GM12864 (cell line): ENCODE measurements around the gene USP30.

Experiments
- DNase-seq: peaks from one replicate; pipeline ENCODE4 v3.0.0-alpha.2; 2011; ENCODE audit warnings: low read depth
- H3K4me3 ChIP-seq: 2 replicates; pipeline ENCODE4 v1.5.1; 2011; ENCODE audit warnings: mild to moderate bottlenecking, low read depth, low read length, control low read depth
- CTCF ChIP-seq: IDR thresholded peaks from 2 replicates; pipeline ENCODE4 v1.5.1; 2011; ENCODE audit warnings: low read depth, mild to moderate bottlenecking, moderate library complexity, low read length, control low read depth, inconsistent platforms; ENCODE audit errors: missing control alignments

Gene USP30

GRCh38 chr12:109098651-109099050 is 46.3 kb downstream of the USP30 start:
- H3K4me3 ChIP-seq, result peak overlapping the region; percentile 90
- DNase-seq, result no peak
- TF ChIP-seq CTCF, result no peak

DNA sequence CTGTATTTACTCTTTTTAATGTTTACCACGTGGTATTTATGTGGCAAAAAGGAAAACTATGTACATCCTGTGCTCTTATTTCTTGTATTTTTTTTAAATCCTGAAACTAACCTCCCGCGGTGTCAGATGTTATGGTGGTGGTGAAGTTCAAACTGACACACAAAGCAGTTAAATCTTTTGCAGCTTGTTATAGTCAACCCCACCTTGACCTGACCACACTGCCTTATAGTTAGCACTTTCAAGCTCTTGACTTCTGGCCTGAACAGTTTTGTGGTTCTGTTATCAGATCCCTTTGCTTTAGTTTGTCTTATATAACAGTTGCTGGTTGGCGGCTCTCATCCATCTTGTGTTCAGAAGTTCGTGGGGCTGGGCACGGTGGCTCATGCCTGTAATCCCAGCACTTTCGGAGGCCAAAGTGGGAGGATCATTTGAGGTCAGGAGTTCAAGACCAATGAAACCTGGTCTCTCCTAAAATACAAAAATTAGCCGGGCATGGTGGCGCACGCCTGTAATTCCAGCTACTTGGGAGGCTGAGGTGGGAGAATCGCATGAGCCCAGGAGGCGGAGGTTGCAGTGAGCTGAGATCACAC is 47.1 kb downstream of the USP30 start:
- TF ChIP-seq CTCF, result no peak
- H3K4me3 ChIP-seq, result no peak overlapping the region
- no peak for DNase-seq

DNA sequence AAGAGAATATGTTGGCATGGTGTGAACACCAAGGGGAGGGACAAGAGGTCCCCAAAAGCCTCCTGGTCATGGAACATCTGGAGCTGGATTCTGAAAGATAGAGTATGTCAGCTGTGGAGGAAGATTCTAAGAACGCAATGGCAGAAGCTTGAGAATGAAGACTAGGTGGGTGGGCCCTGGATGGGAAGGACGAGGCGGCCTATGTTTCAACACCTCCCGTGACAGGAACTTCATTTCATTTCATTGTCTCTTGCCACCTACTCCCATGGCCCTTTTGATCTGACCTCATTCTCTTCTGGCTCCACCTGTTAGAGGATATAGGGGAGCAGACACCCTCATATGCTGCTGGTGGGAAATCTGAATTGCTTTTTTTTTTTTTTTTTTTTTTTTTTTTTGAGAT is 48.4 kb downstream of the USP30 start:
- H3K4me3 ChIP-seq, result no peak overlapping the region
- no peak for DNase-seq
- no peak for TF ChIP-seq CTCF

- no peak overlapping the region for H3K4me3 ChIP-seq
- no peak for TF ChIP-seq CTCF
These were observed 50.1 kb downstream of the USP30 start for GRCh38 chr12:109102491-109102890.

DNA sequence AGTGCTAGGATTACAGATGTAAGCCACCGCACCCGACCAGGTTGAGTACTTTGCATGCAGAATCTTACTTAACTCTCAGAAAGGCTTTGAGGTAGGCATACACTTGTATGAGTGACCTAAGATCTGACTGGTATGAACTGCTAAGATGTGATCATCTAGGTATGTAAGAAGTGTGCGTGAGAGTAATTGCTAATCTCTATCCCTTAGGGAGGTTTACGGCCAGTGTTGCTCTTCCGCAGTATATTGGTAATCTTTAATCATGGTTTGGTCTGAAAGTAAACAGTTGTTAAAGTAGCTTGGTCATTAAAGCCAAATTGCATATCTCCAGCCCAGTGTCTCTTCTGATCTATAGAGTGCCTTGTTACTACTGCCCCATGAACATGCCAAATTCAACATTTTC is 52.8 kb downstream of the USP30 start:
- no peak overlapping the region for H3K4me3 ChIP-seq
- TF ChIP-seq CTCF, result no peak
- no peak for DNase-seq

More at GRCh38 chr12:109102491-109102890, 50.1 kb downstream of the USP30 start:
- DNase-seq, result no peak

DNA sequence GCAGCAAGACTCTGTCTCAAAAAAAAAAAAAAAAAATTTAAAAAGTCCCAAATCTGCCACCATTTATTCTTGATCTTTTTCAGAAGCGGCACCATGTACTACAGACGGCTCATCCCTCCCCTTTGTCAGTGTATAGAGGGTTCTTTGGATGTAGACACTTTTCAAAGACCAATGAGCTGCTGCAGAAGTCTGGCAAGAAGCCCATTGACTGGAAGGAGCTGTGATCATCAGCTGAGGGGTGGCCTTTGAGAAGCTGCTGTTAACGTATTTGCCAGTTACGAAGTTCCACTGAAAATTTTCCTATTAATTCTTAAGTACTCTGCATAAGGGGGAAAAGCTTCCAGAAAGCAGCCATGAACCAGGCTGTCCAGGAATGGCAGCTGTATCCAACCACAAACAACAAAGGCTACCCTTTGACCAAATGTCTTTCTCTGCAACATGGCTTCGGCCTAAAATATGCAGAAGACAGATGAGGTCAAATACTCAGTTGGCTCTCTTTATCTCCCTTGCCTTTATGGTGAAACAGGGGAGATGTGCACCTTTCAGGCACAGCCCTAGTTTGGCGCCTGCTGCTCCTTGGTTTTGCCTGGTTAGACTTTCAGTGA is 57.5 kb downstream of the USP30 start:
- no peak overlapping the region for H3K4me3 ChIP-seq
- TF ChIP-seq CTCF, result no peak
- DNase-seq, result no peak

DNA sequence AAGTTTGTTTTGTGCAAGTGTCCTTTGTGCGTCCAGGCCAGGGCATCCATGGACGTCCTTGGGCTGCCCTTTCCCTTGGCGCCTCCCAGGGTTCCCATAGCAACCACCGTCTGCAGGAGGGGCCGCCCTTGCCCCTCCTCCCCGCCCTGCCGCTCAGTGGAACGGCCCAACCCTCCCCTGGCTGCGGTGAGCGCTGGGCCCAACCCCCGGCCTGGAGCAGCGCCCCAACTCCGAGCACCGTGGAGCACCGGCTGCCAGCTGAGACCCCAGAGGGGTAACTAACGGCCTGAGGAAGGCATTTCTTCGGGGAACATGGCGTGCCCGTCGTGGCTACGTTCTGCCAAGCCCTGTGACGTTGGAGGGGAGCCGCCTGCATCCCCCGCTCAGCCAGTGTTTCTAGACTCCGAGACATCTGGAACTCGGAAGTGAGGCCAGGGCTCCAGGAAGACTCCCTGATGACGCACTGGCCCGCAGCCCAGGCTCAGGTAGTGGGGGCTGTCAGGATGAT is 58.7 kb downstream of the USP30 start:
- H3K4me3 ChIP-seq, result no peak overlapping the region
- TF ChIP-seq CTCF, result no peak
- no peak for DNase-seq
